ENCODE measurements around the gene ALCAM.

ALCAM gene

GRCh38 chr3:105435277-105435676 is 68.6 kb downstream of the ALCAM start:
- no peak overlapping the region for H2BK5ac ChIP-seq (ENCODE audit: low read depth, low read length, poor library complexity)
- no peaks in the 10 kb centered on the region for H3K9me3 ChIP-seq (ENCODE audit: insufficient read depth, low read depth, low read length)
- no peak overlapping the region for H3K4me3 ChIP-seq (ENCODE audit: low read depth, low read length)
- H3K9ac ChIP-seq (ENCODE audit: low read length), result no peak overlapping the region
- no peak overlapping the region for H3K18ac ChIP-seq (ENCODE audit: low read length)
- no peak overlapping the region for H3K14ac ChIP-seq (ENCODE audit: low read length)
- WGBS (ENCODE audit: extremely low coverage, insufficient coverage, insufficient read length), result no CpG with 5 or more reads among the region's 3 CpGs
- no peak overlapping the region for H2BK12ac ChIP-seq (ENCODE audit: low read length)
- H3K4me2 ChIP-seq (ENCODE audit: low read length), result no peak overlapping the region
- no peak overlapping the region for H2AFZ ChIP-seq (ENCODE audit: insufficient read depth, low read length, poor library complexity)
- H3K79me1 ChIP-seq (ENCODE audit: low read length), result no peaks in the 10 kb centered on the region
- H2AK5ac ChIP-seq (ENCODE audit: low read length), result no peak overlapping the region
- DNase-seq, result no peak
- no peaks in the 10 kb centered on the region for H3K27me3 ChIP-seq (ENCODE audit: insufficient read depth, low read length)
- no peak overlapping the region for H4K12ac ChIP-seq (ENCODE audit: low read depth, low read length)
- H3K23ac ChIP-seq (ENCODE audit: low read length), result no peak overlapping the region
- no peaks in the 10 kb centered on the region for H3K4me1 ChIP-seq (ENCODE audit: control insufficient read depth in 1 of 2, insufficient read depth in 2 of 2, low read length in 2 of 2)
- no peaks in the 10 kb centered on the region for H3K36me3 ChIP-seq (ENCODE audit: control insufficient read depth in 1 of 2, insufficient read depth in 2 of 2, low read length in 2 of 2)
- no peak overlapping the region for H4K8ac ChIP-seq (ENCODE audit: low read depth, low read length)
- no peak overlapping the region for H3K4ac ChIP-seq (ENCODE audit: low read depth, low read length)
- no peak overlapping the region for H2BK120ac ChIP-seq (ENCODE audit: insufficient read depth, low read length, poor library complexity)
- H3K79me2 ChIP-seq (ENCODE audit: control insufficient read depth, insufficient read depth, low read length, poor library complexity), result no peaks in the 10 kb centered on the region
- no peak overlapping the region for H4K91ac ChIP-seq (ENCODE audit: low read depth, low read length)
- H3K27ac ChIP-seq (ENCODE audit: low read depth, low read length), result no peak overlapping the region

- H4K12ac ChIP-seq (ENCODE audit: low read depth, low read length), result no peak overlapping the region
- no peaks in the 10 kb centered on the region for H3K36me3 ChIP-seq (ENCODE audit: control insufficient read depth in 1 of 2, insufficient read depth in 2 of 2, low read length in 2 of 2)
- no peak overlapping the region for H3K27ac ChIP-seq (ENCODE audit: low read depth, low read length)
- no peaks in the 10 kb centered on the region for H3K4me1 ChIP-seq (ENCODE audit: control insufficient read depth in 1 of 2, insufficient read depth in 2 of 2, low read length in 2 of 2)
- no peak overlapping the region for H2BK12ac ChIP-seq (ENCODE audit: low read length)
- H3K79me1 ChIP-seq (ENCODE audit: low read length), result no peaks in the 10 kb centered on the region
- no peaks in the 10 kb centered on the region for H3K79me2 ChIP-seq (ENCODE audit: control insufficient read depth, insufficient read depth, low read length, poor library complexity)
- H3K4me2 ChIP-seq (ENCODE audit: low read length), result no peak overlapping the region
- H3K23ac ChIP-seq (ENCODE audit: low read length), result no peak overlapping the region
- H4K91ac ChIP-seq (ENCODE audit: low read depth, low read length), result no peak overlapping the region
- no peak overlapping the region for H3K4ac ChIP-seq (ENCODE audit: low read depth, low read length)
- no peak for DNase-seq
- H2AK5ac ChIP-seq (ENCODE audit: low read length), result no peak overlapping the region
- no peak overlapping the region for H3K18ac ChIP-seq (ENCODE audit: low read length)
- no peak overlapping the region for H2BK120ac ChIP-seq (ENCODE audit: insufficient read depth, low read length, poor library complexity)
- H3K4me3 ChIP-seq (ENCODE audit: low read depth, low read length), result no peak overlapping the region
- H3K14ac ChIP-seq (ENCODE audit: low read length), result no peak overlapping the region
- no peak overlapping the region for H2AFZ ChIP-seq (ENCODE audit: insufficient read depth, low read length, poor library complexity)
- H2BK5ac ChIP-seq (ENCODE audit: low read depth, low read length, poor library complexity), result no peak overlapping the region
- H3K27me3 ChIP-seq (ENCODE audit: insufficient read depth, low read length), result no peaks in the 10 kb centered on the region
- H3K9ac ChIP-seq (ENCODE audit: low read length), result no peak overlapping the region
- no peaks in the 10 kb centered on the region for H3K9me3 ChIP-seq (ENCODE audit: insufficient read depth, low read depth, low read length)
- H4K8ac ChIP-seq (ENCODE audit: low read depth, low read length), result no peak overlapping the region
Observed at GRCh38 chr3:105436687-105437086, 70.0 kb downstream of the ALCAM start.

GRCh38 chr3:105440113-105440512 is 73.4 kb downstream of the ALCAM start:
- Histone ChIP-seq H3K27me3 (ENCODE audit: insufficient read depth, low read length) (no peaks in the 10 kb centered on the region), H3K4me3 (ENCODE audit: low read depth, low read length) (no peak overlapping the region), H2BK5ac (ENCODE audit: low read depth, low read length, poor library complexity) (no peak overlapping the region), H4K91ac (ENCODE audit: low read depth, low read length) (no peak overlapping the region), H3K23ac (ENCODE audit: low read length) (no peak overlapping the region), H3K36me3 (ENCODE audit: control insufficient read depth in 1 of 2, insufficient read depth in 2 of 2, low read length in 2 of 2) (no peaks in the 10 kb centered on the region), H4K12ac (ENCODE audit: low read depth, low read length) (no peak overlapping the region), H3K14ac (ENCODE audit: low read length) (no peak overlapping the region), H2BK12ac (ENCODE audit: low read length) (no peak overlapping the region), H3K9ac (ENCODE audit: low read length) (no peak overlapping the region), H3K9me3 (ENCODE audit: insufficient read depth, low read depth, low read length) (no peaks in the 10 kb centered on the region), H3K27ac (ENCODE audit: low read depth, low read length) (no peak overlapping the region), H3K4ac (ENCODE audit: low read depth, low read length) (no peak overlapping the region), H3K18ac (ENCODE audit: low read length) (no peak overlapping the region), H2AK5ac (ENCODE audit: low read length) (no peak overlapping the region), H2BK120ac (ENCODE audit: insufficient read depth, low read length, poor library complexity) (no peak overlapping the region), H3K4me2 (ENCODE audit: low read length) (no peak overlapping the region), H3K79me2 (ENCODE audit: control insufficient read depth, insufficient read depth, low read length, poor library complexity) (no peaks in the 10 kb centered on the region), H3K4me1 (ENCODE audit: control insufficient read depth in 1 of 2, insufficient read depth in 2 of 2, low read length in 2 of 2) (no peaks in the 10 kb centered on the region), H2AFZ (ENCODE audit: insufficient read depth, low read length, poor library complexity) (no peak overlapping the region), H3K79me1 (ENCODE audit: low read length) (no peaks in the 10 kb centered on the region), H4K8ac (ENCODE audit: low read depth, low read length) (no peak overlapping the region)
- WGBS (ENCODE audit: extremely low coverage, insufficient coverage, insufficient read length), result no CpG with 5 or more reads among the region's 3 CpGs
- no peak for DNase-seq

GRCh38 chr3:105444725-105445124 is 78.0 kb downstream of the ALCAM start:
- H2AK5ac ChIP-seq (ENCODE audit: low read length), result no peak overlapping the region
- H3K9me3 ChIP-seq (ENCODE audit: insufficient read depth, low read depth, low read length), result no peaks in the 10 kb centered on the region
- no peaks in the 10 kb centered on the region for H3K79me1 ChIP-seq (ENCODE audit: low read length)
- DNase-seq, result no peak
- no peak overlapping the region for H2BK120ac ChIP-seq (ENCODE audit: insufficient read depth, low read length, poor library complexity)
- no peak overlapping the region for H2AFZ ChIP-seq (ENCODE audit: insufficient read depth, low read length, poor library complexity)
- H3K79me2 ChIP-seq (ENCODE audit: control insufficient read depth, insufficient read depth, low read length, poor library complexity), result no peaks in the 10 kb centered on the region
- no peak overlapping the region for H4K12ac ChIP-seq (ENCODE audit: low read depth, low read length)
- H3K36me3 ChIP-seq (ENCODE audit: control insufficient read depth in 1 of 2, insufficient read depth in 2 of 2, low read length in 2 of 2), result no peaks in the 10 kb centered on the region
- no peak overlapping the region for H4K91ac ChIP-seq (ENCODE audit: low read depth, low read length)
- WGBS (ENCODE audit: extremely low coverage, insufficient coverage, insufficient read length), result no CpG with 5 or more reads among the region's 1 CpG
- H4K8ac ChIP-seq (ENCODE audit: low read depth, low read length), result no peak overlapping the region
- H3K18ac ChIP-seq (ENCODE audit: low read length), result no peak overlapping the region
- H3K4me3 ChIP-seq (ENCODE audit: low read depth, low read length), result no peak overlapping the region
- H3K4me1 ChIP-seq (ENCODE audit: control insufficient read depth in 1 of 2, insufficient read depth in 2 of 2, low read length in 2 of 2), result peaks cover 0 to 5% of the 10 kb centered on the region in 2 experiments
- H3K4me2 ChIP-seq (ENCODE audit: low read length), result no peak overlapping the region
- H3K27me3 ChIP-seq (ENCODE audit: insufficient read depth, low read length), result no peaks in the 10 kb centered on the region
- no peak overlapping the region for H2BK5ac ChIP-seq (ENCODE audit: low read depth, low read length, poor library complexity)
- H2BK12ac ChIP-seq (ENCODE audit: low read length), result no peak overlapping the region
- no peak overlapping the region for H3K27ac ChIP-seq (ENCODE audit: low read depth, low read length)
- H3K4ac ChIP-seq (ENCODE audit: low read depth, low read length), result no peak overlapping the region
- H3K23ac ChIP-seq (ENCODE audit: low read length), result no peak overlapping the region
- H3K9ac ChIP-seq (ENCODE audit: low read length), result no peak overlapping the region
- H3K14ac ChIP-seq (ENCODE audit: low read length), result no peak overlapping the region

All from trophoblast cell (in vitro differentiated cells and primary cell).